ENCODE measurements around the gene IL37.

DNA sequence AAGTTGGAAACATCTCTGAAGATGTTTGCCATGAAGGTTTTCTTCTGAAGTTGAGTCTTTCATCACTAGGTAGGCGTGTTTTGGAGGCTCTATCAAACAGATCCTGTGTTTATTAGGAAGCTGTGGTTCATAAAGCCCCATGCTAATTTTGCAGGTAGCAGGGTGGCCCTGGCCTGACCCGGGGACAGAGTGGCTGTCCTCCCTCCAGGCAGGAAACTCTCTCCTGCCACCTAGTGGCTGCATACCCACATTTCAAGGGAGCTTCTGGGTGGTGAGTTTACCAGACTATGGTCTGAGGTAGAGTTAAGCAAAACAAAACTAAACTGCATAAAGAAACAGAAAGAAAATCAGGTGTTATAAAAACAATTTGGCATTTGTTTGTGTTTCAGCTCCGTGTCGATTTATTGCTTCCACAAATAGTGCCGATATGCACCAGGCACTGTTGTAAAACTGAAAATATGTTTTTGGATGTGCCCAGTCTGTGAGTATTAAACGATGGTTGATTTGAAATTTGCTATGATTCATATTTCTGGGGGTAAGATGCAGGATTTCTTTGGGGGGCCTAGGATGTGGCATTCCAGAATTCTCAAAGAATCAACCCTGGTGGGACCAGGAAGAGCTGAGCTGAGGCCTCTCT, 26.0 kb upstream of the IL37 start:
- TF ChIP-seq CTCF (conservative IDR thresholded peaks at IDR 0.05; ENCODE audit: low read depth, low read length) (peak; percentile 97), EZH2 (IDR thresholded peaks at IDR 0.05; ENCODE audit: low read length, unreplicated experiment) (no peak), EZH2phosphoT487 (IDR thresholded peaks at IDR 0.05; ENCODE audit: borderline replicate concordance, low read length) (no peak)

Measured in PC-3 (cell line).